GM21526 (cell line): ENCODE measurements around the gene PLXDC2.
"Not testable (repeated sequence)": the region's sequence is repeated elsewhere in the genome, so short reads cannot be mapped to it uniquely, and the experiment has no call there.

Experiments
- ATAC-seq: cut with Tn5 transposase; IDR thresholded peaks from one replicate; pipeline ENCODE4 v1.9.1; 2021; ENCODE audit warnings: moderate library complexity; ENCODE audit not compliant: unreplicated experiment, low FRiP score

The PLXDC2 gene

DNA sequence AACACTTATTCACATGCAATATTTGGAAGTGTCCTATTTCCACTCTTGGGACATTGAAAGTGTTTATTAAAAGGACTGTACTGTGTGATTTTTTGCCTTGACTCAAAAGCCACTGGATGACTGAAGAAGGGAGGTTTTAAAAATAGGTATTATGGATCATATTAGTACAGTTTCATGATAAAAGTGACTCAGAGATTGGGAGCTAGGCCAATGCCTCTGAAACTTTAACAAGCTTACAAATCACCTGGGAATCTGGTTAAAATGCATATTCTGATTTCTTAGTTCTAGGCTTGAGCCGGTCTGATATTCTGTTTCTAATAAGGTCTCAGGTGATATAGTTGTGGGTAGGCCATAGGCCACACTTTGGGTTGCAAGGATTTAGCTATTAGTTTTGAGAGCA is 191.2 kb downstream of the PLXDC2 start:
- ATAC-seq, result no peak

DNA sequence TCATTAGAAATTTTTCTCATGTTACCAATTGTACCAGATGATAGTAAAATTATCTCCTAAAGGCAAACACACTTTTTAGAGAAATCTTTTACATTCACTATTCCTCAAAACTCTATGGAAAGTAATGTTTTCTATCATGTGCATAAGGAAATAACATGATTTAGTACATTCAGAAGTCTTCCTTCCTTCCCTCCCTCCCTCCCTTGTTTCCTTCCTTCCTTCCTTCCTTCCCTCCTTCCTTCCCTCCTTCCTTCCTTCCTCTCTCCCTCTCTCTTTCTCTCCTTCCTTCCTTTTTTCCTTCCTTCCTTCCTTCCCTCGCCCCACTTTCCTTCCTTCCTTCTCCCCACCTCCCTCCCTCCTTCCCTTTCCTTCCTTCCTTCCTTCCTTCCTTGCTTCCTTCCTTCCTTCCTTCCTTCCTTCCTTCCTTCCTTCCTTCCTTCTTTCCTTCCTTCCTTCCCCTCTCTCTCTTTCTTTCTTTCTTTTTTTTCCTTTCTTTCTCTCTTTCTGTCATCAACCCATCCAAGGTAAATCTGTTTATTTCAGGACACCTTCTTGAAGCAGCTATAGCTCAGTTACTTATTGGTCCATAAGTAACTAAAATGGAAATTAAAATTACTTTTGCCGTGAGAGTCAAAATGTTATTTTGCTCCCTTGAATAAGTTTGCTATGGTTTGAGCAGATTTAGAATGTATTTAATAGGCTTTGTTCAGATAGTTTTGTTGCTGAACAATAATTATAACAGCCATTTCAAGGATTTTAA is 197.9 kb downstream of the PLXDC2 start:
- ATAC-seq, result no peak

DNA sequence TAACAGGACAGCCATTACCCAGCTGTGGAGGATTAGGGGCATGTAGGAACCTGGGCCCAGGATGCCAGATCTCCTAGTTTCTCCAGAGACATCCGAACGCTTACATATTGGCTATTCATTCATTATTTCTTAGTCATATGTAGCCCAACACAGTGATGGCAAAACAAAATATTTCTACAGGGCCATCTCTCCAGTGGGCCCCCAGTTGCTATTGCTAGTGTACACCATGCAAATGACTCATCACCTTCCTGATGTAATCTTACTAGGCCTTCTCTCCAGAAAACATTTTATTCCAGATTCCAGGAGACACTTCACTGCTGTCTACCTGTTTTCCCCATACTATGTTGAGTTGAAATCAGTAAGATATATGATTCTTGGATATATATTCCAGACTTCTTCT is 201.7 kb downstream of the PLXDC2 start:
- ATAC-seq, result no peak

DNA sequence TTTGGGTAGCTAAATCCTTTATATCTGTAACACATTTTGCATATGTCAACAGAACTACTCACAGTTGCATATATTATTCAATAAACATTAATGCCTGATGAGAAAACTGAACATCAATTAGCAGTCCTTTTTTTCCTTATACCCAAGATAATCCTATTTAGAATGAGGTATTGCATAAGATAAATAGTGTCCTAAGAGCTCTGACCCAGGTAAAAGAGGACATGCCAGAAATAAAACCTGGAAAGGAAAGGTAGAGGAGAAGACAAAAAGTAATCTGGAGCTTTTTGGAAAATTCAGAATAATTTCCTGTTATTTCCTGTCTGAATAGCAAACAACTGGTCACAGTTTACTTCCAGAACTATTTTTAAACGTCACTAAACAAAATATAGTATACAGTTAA is 204.4 kb downstream of the PLXDC2 start:
- ATAC-seq, result no peak

DNA sequence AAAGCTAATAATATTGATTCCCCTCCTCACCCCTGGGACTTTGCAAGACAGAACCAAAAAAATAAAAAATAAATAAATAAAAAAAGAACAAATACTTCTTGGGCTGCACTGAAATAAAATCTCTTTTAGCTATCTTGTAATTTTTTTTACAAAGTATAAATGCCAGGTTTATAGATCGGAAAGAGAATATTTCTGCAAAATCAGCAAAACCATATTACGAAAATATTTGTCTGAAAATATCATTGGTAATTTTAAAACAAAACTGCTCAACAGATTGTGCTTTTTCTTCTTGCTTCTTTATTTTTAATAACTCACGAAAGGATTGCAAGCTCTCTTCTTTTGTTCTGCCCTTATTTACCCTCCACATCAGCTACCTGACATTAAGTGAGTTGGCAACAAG is 213.3 kb downstream of the PLXDC2 start:
- no peak for ATAC-seq

DNA sequence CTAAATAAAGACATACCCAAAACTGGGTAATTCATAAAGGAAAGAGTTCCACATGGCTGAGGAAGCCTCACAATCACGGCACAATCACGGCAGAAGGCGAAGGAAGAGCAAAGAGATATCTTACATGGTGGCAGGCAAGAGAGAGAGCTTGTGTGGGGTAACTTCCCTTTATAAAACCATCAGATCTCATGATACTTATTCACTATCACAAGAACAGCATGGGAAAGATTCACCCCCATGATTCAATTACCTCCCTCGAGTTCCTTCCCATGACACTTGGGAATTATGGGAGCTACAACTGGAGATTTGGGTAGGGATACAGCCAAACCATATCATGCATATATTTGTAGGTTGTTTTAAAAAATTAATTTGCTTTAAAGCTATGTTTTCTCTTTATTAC is 217.2 kb downstream of the PLXDC2 start:
- ATAC-seq, result no peak

DNA sequence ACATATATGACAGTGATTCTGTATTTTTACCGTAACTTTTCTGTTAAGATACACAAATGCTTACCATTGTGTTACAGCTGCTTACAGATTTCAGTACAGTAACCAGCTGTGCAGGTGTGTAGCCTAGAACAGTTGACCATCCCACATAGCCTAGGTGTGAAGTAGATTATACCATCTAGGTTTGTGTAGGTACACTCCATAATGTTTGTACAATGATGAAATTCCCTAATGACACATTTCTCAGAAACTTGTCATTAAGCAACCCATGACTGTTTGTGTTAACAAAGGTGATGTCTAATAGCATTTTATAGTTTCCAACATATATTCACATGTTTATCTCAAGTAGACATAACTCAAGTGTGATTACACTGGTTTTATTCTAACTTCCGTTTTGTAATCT is 218.5 kb downstream of the PLXDC2 start:
- no peak for ATAC-seq

DNA sequence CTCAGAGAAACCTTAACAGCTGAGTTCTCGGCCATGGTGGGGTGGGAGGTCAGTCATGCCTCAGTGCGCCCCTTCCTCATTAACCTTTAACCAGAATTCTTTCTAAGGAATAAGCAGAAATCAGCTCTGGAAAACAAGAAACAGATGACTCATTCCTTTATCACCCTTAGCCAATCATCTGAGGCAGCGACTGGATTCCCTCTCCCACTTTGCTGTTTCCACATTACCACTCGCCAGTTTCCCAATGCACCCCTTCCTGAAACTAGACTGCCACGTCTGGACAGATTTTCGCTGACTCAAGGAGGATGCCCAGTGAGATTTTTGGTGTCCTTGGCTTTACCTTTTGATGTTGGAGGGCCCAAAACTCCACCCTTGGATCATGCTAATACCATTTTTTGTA is 223.8 kb downstream of the PLXDC2 start:
- no peak for ATAC-seq

DNA sequence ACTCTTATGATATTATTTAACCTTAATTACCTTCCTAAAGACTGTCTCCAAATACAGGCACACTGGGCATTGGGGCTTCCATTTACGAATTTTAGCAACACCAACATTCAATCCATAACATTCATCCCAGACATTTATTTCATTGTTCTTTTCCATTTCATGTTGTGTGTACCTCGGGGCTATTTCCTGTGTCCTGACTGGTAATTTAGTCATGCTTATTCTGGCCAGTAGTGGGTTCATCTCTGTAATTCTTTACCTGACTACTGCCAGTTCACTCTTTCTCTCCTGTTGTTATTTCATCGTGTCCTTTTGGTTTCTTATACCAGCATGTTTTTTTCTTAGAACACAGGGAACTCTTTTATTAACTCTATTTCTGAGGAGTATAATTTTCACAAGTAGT is 225.7 kb downstream of the PLXDC2 start:
- no peak for ATAC-seq

DNA sequence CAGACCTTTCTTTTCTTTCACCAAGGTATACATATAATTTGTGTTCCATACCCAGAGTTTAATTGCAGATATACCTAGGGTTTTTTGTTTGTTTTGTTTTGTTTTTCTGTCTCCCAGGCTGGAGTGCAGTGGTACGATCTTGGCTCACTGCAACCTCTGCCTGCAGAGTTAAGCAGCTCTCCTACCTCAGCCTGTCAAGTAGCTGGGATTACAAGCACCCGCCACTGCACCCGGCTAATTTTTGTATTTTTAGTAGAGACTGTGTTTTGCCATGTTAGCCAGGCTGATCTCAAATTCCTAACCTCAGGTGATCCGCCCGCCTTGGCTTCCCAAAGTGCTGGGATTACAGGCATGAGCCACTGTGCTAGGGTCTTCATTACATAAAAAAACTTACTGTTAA is 228.9 kb downstream of the PLXDC2 start:
- not testable (repeated sequence) for ATAC-seq

DNA sequence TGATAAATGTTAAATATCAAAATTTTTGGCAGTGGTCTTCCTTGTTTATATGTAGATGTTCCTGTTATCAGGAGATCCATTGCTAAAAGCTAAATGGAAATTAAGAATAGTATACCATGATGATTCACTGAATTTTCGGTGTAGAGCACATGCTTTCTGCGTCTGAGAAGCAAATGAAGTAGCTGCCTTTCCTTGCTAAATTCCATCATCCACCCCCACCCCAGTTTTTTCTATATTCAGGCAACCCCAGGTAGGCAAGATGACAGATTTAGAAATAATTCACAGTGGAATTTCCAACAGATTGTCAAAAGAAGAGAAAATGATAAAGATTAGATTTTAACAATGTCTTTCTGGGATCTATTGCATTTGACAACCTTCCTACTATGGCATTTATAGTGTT is 231.9 kb downstream of the PLXDC2 start:
- no peak for ATAC-seq

DNA sequence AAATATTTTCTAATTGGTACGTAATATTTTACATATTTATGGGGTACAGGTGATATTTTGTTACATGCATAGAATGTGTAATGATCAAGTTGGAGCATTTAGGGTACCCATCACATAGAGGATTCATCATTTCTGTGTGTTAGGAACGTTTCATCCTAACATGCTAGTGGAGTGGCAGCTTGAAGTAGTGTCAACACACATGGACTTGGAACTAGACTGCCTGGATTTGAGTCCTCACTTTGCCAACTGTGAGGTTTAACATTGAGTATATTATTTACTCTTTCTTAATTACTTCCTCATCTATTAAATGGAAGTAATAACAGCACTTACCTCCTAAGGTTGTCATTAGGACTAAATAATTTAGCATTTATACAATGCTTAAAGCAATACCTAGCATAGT is 241.9 kb downstream of the PLXDC2 start:
- ATAC-seq, result no peak

DNA sequence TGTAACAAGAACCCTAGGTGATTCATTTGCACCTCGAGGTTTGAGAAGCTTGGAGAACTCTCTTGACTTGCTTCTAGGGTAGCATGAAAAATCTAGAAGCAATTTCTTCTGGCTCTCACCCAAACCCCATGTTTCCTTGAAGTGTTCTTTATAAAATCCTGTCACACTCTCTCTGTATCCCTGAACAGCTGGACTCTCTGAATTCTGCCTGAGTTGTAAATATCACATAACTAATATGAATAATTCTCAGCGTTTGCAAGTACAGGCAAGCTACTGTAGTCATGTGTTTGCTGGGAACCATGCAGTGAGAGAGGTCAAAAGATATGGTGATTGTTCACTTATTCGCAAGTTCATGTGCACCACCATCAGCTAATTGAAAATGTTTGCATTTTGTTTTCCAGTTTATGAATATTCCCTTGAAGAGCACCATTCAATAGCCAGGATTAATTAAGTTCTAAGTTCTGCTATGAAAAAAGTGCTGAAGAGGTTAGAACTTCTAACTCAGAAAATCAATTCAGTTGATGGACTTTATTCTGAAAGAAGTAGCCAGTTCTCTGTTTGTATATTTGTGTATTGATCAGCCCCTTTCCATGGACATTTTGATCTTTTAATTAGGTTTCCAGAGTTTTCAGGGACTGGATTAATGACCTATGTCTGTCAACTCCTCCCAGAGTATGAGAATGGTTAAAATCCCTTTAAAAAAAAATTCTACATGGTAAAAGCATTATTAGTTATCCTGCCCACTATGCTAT is 243.0 kb downstream of the PLXDC2 start:
- no peak for ATAC-seq

DNA sequence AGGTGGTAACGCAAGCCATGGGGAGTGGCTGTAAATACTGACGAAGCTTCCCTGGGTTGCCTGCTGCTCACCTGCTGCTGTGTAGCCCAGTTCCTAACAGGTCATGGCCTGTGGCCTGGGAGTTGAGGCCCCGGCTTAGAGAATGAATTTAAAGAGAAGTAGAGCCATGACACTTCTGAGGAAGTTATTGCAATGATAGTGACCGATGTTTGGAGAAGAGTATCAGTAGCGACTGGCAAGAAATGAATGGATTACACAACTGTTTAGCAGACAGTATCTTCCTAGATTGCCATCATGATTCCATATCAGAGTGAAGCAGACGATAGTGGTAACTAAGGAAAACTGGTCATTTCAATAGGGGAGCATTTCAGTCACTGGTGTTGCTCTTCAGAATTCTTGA is 249.6 kb downstream of the PLXDC2 start:
- no peak for ATAC-seq

DNA sequence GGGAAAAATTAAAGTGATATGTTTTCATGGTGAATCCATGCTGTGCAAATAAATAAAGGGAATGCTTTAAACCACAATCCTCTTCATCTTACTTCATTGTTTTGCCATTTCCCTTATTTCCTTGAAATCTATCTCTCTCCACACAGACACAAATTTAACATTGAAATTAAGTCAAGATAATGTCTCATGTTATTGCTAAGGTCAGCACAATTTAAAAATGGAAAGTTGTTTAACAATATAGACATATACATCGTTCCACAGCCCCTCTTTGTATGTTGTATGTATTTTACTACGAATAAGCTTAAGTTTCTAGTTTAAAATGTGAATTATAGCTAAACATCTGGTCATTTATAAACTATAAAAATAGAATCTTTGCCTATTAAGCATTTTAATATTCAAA is 256.9 kb downstream of the PLXDC2 start:
- no peak for ATAC-seq

DNA sequence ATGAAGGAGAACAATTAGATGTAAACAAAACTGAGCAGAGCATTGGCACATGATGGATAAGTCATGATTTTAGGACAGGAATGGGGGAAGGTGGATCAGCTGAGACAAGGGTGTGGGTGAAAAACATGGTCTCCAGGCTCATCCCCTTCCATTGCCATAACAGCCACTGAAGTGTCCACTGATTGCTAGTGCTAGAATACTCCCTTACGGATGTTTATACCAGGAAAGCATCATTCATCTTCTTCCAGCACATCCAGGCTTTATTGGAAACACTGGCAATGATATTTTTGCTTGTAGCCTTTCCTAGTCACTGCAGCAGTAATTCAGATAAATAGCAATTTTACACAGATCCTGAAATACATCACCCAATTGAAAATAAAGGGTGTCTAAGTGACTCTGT is 259.5 kb downstream of the PLXDC2 start:
- ATAC-seq, result no peak

DNA sequence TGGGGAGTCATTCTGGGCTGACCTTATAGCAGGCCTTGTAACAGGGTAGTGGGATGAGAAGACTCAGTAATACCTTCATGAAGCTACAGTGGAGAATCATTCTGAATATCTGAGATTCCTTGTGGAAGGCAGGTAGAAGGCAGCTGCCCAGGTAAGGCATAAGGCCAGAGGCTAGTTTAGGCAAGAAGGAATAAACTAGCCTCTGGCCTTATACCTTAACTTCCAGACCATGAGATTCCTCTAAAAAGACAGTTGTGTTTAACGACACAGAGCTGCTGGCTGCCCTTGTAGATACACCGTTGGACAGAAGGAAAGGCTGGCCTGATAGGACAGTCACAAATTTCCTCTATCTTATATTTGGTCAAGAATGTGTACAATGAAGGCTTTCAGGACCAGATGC is 268.2 kb downstream of the PLXDC2 start:
- no peak for ATAC-seq

DNA sequence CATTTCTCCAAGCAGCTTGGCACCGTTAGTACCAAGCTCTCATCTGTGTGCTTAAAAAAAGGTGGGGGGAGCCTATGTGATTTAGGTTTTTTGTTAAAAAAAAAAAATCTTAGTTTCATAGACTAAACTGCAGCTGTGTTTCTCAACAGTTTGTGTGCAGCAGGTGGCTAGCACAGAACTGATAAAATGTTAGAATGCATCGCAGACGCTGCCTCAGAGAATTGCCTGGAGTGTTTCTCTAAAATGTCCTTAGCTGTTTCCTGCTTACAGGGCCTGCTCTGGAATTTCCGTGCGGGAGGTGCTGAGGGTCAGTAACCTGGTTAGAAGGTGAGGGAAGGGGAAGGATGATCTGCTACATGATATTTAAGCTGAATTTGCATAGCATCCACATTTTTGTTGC is 268.9 kb downstream of the PLXDC2 start:
- no peak for ATAC-seq

DNA sequence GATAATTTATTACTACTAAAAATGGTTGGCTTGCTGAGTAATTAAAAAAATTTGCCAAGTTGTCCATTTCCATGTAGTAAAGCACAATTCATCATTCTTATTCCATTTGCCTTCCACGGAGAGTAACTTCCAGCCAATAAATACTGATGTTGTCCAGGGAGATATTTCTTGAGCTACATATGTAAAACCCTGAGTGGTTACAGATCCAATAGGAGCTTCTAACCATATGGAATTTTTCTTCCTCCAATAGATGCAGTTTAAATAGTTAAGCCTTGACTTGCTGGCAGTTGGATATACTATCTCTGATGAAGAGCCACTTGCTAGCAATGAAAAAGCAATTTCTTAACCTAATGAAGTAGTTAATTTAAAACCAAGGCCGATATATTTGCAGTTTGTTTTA is 271.1 kb downstream of the PLXDC2 start:
- no peak for ATAC-seq

DNA sequence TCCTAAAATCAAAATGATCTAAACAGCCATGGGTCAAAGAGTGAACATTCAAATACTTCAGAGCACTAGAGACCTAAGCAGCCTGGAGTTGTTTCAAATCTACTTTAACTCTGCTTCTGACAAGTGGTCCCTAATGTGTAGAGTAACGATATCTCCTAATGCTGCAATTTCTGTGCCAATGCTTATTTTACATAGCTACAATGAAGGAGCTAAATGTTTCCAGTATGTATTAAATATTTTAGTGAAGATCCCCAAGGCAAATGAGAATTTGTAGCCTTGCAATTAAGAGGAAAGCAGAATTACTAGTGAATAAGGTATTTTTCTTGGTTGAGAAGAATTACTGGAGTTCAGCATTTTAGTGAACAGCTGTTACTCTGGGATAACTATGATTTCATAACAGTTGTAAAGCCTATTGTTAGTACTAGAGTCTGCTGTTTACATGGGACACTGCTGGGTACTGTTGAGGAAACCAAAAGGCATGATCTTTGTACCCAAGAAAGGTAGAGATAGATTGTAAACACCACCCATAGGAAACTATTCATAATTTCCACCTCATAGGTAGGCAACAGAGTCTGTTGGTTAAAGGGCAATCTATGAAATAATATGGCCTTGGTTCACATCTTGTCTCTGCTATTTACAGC is 271.9 kb downstream of the PLXDC2 start:
- no peak for ATAC-seq

DNA sequence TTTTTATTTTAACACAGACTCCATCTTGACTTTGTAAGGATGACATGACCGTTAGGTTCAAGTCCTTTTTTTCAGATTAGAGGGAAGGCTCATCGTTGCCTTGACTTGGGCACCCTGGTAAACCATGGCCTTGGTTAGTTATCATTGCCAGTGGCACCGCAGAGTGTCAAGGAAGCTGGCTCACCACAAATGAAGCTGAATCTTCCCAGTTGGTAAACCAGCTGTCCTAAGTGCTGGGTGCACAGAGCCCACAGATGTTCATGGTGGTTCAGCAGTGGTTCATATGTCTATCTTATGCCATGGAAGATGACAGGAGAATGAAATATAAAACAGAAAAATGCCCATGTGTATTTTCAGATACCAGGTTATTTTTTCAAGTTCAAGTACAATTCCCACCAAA is 273.6 kb downstream of the PLXDC2 start:
- ATAC-seq, result no peak

DNA sequence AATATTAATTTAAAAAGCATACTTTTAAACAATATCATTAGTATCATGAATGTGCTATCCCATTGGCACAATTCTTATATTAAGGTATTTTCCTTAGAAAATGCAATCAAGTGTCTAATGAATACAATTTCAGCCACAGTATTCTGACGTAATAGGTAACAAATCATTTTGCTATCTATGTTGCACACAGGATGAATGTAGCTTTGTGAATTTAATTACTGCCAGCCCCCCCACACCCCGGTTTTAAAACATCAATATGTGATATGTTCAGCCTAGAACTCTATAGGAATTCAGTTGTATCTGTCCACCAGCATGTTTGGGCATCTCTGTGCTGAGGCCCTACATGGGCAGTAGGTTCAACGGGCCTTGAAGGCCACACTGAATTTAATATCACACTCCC is 274.6 kb downstream of the PLXDC2 start:
- no peak for ATAC-seq
